Heart left ventricle (tissue), 16 donors: ENCODE measurements around the gene EVL. TPM values are rescaled to one million over a fixed set of nuclear protein-coding genes. Genes with fewer than 3 reads are reported as not detected.

Experiments used
- ATAC-seq, 4 donors: fragments of 200-7000 bp; cut with Tn5 transposase; one replicate each; pipeline ENCODE4 v1.9.1; 2020 to 2022; ENCODE audit warnings: moderate library complexity in 4 of 4, mild to moderate bottlenecking in 3 of 4, moderate number of reproducible peaks in 1 of 4
- DNase-seq, 5 donors: peaks; one replicate each; pipeline ENCODE4 v3.0.0-alpha.2; 2020
- H3K27ac ChIP-seq, 12 donors: fragments of 200-600 bp; sonication (generic) in 4 of 12; one replicate each; pipeline versions ENCODE4 v1.5.0 to v1.8.0; 2016 to 2022; ENCODE audit warnings: mild to moderate bottlenecking in 2 of 12
- H3K27me3 ChIP-seq, 9 donors: fragments of 200-600 bp; sonication (generic) in 2 of 9; one replicate each; pipeline versions ENCODE4 v1.5.1 to v1.8.0; 2016 to 2022; ENCODE audit warnings: mild to moderate bottlenecking in 3 of 9
- H3K36me3 ChIP-seq, 9 donors: fragments of 200-600 bp; sonication (generic) in 2 of 9; one replicate each; pipeline versions ENCODE4 v1.5.0 to v1.8.0; 2018 to 2022; ENCODE audit warnings: mild to moderate bottlenecking in 2 of 9
- H3K4me1 ChIP-seq, 12 donors: fragments of 200-600 bp; sonication (generic) in 4 of 12; one replicate each; pipeline versions ENCODE4 v1.5.0 to v1.8.0; 2016 to 2022; ENCODE audit warnings: mild to moderate bottlenecking in 3 of 12
- H3K4me3 ChIP-seq, 12 donors: fragments of 200-600 bp; sonication (generic) in 4 of 12; one replicate each; pipeline versions ENCODE4 v1.5.0 to v1.8.0; 2017 to 2022; ENCODE audit warnings: mild to moderate bottlenecking in 9 of 12, moderate library complexity in 4 of 12
- H3K9me3 ChIP-seq, 12 donors: fragments of 200-600 bp; sonication (generic) in 4 of 12; one replicate each; pipeline versions ENCODE4 v1.5.0 to v1.8.0; 2016 to 2022; ENCODE audit warnings: mild to moderate bottlenecking in 1 of 12
- CTCF ChIP-seq, 12 donors: fragments of 200-600 bp; sonication (generic) in 4 of 12; IDR thresholded peaks; one replicate each; pipeline versions ENCODE4 v1.5.0 to v1.8.0; 2018 to 2022; ENCODE audit warnings: antibody characterized with exemption in 12 of 12, mild to moderate bottlenecking in 5 of 12
- POLR2A ChIP-seq, 2 donors: fragments of 450-650 bp; IDR thresholded peaks; one replicate each; pipeline ENCODE4 v1.6.1; 2017; ENCODE audit warnings: antibody characterized with exemption in 2 of 2, mild to moderate bottlenecking in 2 of 2, moderate library complexity in 2 of 2
- WGBS, 4 donors: extraction: QIAGEN DNeasy Blood & Tissue Kit in 2 of 4; methylation state at CpG; one replicate each; pipeline versions ENCODE4 v1.1.5 to v1.1.7; 2013 to 2018; 5-methylcytosine and 5-hydroxymethylcytosine counted together
- intact Hi-C, 10 donors: fragments of 100-400 bp; cut with DNase I; formaldehyde crosslinking; loops; one replicate each; pipeline versions ENCODE4 v1.11.1 to v1.14.2; 2022
- polyA plus RNA-seq, 2 donors: library from polyadenylated mRNA; stranded (reverse); fragments of 200-250 nt; gene quantifications; one replicate each; pipeline ENCODE4 v1.2.3, GENCODE V29; 2013
- total RNA-seq, 9 donors: library from RNA; depleted of rRNA in 2 of 9; stranded (reverse); fragments of >200 nt in 2 of 9; fragmentation: NEBNext Ultra II Directional in 3 of 9; extraction: Animal tissue kit (Norgen Biotek cat#: 25700) in 3 of 9; gene quantifications; one replicate each; pipeline versions ENCODE4 v1.1.0 to v1.2.4, GENCODE V29; 2016 to 2023
- donor health status: ischemic (EF 13 %, LVEDD 7.1; RV severe dilation, severe dysfunction).
- donor health status: healthy with polysubstance abuse.
- donor health status: DM: no; HTN: yes; CAD: no.
- donor health status: DM: no; HTN: no; CAD: no.
- donor health status: ischemic (EF 25% LVEDD 6.9; RV normal size, moderate dysfunction).
- donor health status: ischemic (EF 25% LVEDD 5.7; RV mildly dilated, moderate dysfunction).
- donor health status: healthy.
- donor health status: DM: yes; HTN: yes; CAD: no.
- donor health status: ischemic (EF 35%, LVEDD 5.7; RV mildly dilated, moderate dysfunction).
- donor health status: nonischemic (EF 11% LVEDD 7.7; RV severe dilation, severe dysfunction).
- donor health status: DM: yes; HTN: yes; CAD: no.
- donor health status: PGD.
- donor health status: ischemic (EF 29% LVEDD 5.4; RV normal size, mild dysfunction).
- donor health status: nonischemic (EF 23%, LVEDD 6.1; RV moderate dilation, normal function).

Gene EVL
- total and polyA plus RNA-seq, 11 donors, result 23.8 to 116 (median 39.9) TPM

- no peak for DNase-seq
- H3K36me3 ChIP-seq, result no peaks in the 10 kb centered on the region
- 76 to 91% (median 83%) methylated on average over 6 of the region's 6 CpGs for WGBS, 4 donors
- peak overlapping the region in 4 of 12 donors; percentile 5 to 56 (median 26) for H3K4me3 ChIP-seq
- H3K27me3 ChIP-seq, result no peaks in the 10 kb centered on the region
- peak overlapping the region in 3 of 12 donors; percentile 8 to 93 (median 49) for H3K27ac ChIP-seq
- ATAC-seq, result no peak
- H3K4me1 ChIP-seq, result peaks cover 0 to 72% (median 21%) of the 10 kb centered on the region in 12 donors
- no peaks in the 10 kb centered on the region for H3K9me3 ChIP-seq
- intact Hi-C loops, result no loop called here
- TF ChIP-seq CTCF (IDR thresholded peaks at IDR 0.05) (no peak), POLR2A (IDR thresholded peaks at IDR 0.05) (no peak)
These were observed 2.3 kb downstream of the EVL start for GRCh38 chr14:100067481-100067880.

- H3K27ac ChIP-seq, result peak overlapping the region in 7 of 12 donors; percentile 2 to 93 (median 26)
- peak; percentile 27 to 80 (median 76) for ATAC-seq
- 71 to 77% (median 74%) methylated on average over 18 of the region's 18 CpGs for whole genome bisulfite sequencing, 4 donors
These were observed 3.0 kb downstream of the EVL start for GRCh38 chr14:100067971-100068959.

DNA sequence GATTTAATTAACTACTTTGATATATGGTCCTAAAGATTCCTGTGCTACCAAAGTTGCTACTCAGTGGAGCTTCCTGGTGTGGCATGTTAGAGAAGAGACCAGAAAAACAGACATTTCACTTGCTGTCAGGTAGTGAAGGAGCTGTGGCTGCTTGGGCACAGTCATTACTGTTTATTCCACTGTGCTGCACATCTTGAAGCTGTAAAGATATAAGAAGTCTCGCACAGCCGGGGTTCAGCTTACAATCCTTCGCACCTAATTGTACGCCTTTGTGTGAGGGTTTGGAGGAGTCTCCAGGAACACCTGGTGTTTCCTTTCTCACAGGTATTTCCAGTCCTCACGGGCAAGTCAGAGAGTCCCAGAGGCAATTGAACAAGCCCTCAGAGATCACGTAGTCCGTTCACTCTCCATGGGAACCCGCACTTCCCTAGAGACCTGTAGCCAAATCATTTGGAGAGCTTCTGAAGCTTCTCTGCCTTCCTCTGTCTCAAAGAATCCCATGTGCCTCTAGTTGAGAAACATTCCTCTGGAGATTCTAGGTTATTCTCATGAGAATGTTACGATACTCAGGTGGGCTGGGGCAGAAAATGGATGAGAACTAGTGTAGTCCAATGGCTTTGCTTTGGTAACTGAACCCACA, 4.1 kb downstream of the EVL start:
- DNase-seq, result no peak
- Histone ChIP-seq H3K27ac (peak overlapping the region in 1 of 12 donors; percentile 93), H3K36me3 (no peaks in the 10 kb centered on the region), H3K27me3 (no peaks in the 10 kb centered on the region), H3K4me1 (peaks cover 0 to 77% (median 21%) of the 10 kb centered on the region in 12 donors), H3K4me3 (peak overlapping the region in 2 of 12 donors; percentile 8 to 56), H3K9me3 (no peaks in the 10 kb centered on the region)
- ATAC-seq, result no peak
- intact Hi-C loops, result no loop called here
- 92 to 95% (median 94%) methylated on average over 9 of the region's 9 CpGs for WGBS, 4 donors
- TF ChIP-seq POLR2A (IDR thresholded peaks at IDR 0.05) (no peak), CTCF (IDR thresholded peaks at IDR 0.05) (no peak)

More at GRCh38 chr14:100067971-100068959, 3.0 kb downstream of the EVL start:
- no peaks in the 10 kb centered on the region for H3K27me3 ChIP-seq
- TF ChIP-seq CTCF (IDR thresholded peaks at IDR 0.05) (no peak), POLR2A (IDR thresholded peaks at IDR 0.05) (no peak)
- peak in 3 of 5 donors; percentile 33 to 63 (median 39) for DNase-seq
- H3K4me1 ChIP-seq, result peaks cover 0 to 77% (median 21%) of the 10 kb centered on the region in 12 donors
- intact Hi-C loops, result no loop called here
- no peaks in the 10 kb centered on the region for H3K9me3 ChIP-seq
- H3K36me3 ChIP-seq, result no peaks in the 10 kb centered on the region
- peak overlapping the region in 4 of 12 donors; percentile 24 to 56 (median 28) for H3K4me3 ChIP-seq

DNA sequence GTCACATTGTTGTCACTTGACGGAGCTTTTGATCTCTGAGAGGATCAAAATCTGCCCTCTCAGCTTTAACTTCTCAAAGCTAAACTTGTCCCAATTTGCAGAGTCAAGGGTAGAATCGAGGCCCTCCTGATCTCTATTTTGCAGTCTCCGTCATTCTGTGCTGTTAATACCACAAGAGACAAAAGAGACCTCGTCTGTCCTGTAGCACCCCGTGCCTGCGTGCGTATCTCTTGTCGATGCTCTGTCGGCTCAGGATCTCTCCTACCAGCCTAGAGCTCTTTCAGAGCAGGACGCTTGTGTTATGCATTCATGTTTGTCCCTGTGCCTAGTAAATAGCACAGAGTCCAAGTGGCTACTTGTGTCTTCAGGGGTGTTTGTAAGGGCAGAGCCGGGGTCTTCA, 5.1 kb downstream of the EVL start:
- ATAC-seq (no peak), DNase-seq (no peak)
- no peak for TF ChIP-seq POLR2A (IDR thresholded peaks at IDR 0.05)
- TF ChIP-seq CTCF (IDR thresholded peaks at IDR 0.05), result no peak
- peak overlapping the region in 1 of 12 donors; percentile 56 for H3K4me3 ChIP-seq
- no peaks in the 10 kb centered on the region for H3K9me3 ChIP-seq
- no peaks in the 10 kb centered on the region for H3K36me3 ChIP-seq
- intact Hi-C loops, result loop anchor here in 2 of 10 donors (5.0 kb wide), 1 partner anchor 37 kb away; no protein-coding TSS in a partner anchor
- peak overlapping the region in 1 of 12 donors; percentile 93 for H3K27ac ChIP-seq
- H3K4me1 ChIP-seq, result peaks cover 0 to 77% (median 14%) of the 10 kb centered on the region in 12 donors
- WGBS, 4 donors, result 87 to 97% (median 96%) methylated on average over 11 of the region's 11 CpGs
- no peaks in the 10 kb centered on the region for H3K27me3 ChIP-seq
